HG03520 (cell line): ENCODE measurements around the gene MVB12A.

Source experiments
- ATAC-seq: cut with Tn5 transposase; IDR thresholded peaks from one replicate; pipeline ENCODE4 v1.9.1; 2021; ENCODE audit warnings: mild to moderate bottlenecking, moderate library complexity; ENCODE audit not compliant: unreplicated experiment

Gene MVB12A

DNA sequence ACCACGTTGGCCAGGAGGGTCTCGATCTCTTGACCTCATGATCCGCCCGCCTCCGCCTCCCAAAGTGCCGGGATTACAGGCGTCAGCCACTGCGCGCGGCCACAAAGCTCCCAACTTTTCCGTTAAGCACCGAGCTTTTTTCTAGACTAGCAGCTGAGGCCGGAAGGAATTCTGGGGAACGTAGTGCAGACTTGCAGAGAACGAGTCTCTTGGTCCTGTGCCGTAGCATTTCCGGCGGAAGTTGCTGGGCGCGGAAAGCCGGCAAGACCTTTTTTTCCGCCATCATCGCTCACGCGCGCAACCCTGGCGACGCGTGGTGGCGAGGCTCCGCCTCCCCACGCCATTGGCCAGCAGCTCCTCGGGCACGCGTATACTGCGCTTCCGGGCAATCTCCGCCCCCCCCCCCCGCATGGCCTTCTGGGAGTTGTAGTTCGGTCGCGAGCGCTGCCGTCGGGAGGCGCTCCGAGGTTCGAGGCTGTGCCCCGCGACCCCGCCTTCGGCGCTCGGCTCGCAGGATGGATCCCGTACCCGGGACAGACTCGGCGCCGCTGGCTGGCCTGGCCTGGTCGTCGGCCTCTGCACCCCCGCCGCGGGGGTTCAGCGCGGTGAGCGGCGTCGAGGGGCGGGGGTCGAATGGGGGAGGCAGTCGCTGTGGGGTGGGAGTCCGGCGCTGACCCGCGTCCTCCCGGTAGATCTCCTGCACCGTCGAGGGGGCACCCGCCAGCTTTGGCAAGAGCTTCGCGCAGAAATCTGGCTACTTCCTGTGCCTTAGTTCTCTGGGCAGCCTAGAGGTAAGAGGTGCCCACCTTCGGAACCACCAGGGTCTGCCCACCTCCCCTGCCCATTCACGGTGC, at the start of gene MVB12A:
TSS of gene MVB12A (plus strand) at position 427 of the 854 bp plus-strand sequence. CDS start at position 516, 89 bp downstream.
- ATAC-seq: peak; percentile 83

DNA sequence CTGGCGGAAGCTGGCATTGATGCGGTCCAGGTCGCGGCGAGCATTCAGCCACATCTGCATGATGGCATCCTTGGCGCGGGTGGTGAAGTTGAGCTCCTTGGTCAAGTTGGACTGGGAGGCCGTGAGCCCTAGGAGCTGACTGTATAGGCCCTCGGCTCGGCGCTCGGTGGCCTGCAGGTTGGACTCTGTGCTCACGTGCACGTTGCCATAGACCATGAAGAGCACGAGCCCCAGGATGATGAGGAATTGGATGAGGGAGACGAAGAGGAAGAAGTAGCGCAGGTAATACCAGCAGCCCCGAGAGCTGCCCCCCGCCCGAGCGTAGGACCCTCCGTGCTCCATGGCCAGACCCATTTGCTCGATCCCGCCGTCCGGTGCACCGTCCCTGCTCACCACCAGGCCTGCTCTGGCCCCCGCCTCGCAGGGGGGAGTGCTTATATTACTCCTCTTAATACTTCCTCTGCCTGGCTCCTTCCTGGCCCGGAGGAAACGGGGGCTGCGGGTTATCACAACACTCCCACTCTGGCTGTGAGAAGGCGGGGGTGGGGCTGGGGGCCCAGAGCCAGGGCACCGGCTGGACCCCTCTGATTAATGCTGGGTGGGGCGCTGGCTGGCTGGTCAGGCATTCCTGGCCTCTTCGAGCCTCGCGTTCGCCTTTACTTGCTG, 42.8 kb upstream of the MVB12A start, which contains the start of gene PLVAP:
TSS of gene PLVAP (minus strand) at position 408 of the 666 bp plus-strand sequence. CDS start at position 354, 54 bp downstream.
- ATAC-seq: no peak

DNA sequence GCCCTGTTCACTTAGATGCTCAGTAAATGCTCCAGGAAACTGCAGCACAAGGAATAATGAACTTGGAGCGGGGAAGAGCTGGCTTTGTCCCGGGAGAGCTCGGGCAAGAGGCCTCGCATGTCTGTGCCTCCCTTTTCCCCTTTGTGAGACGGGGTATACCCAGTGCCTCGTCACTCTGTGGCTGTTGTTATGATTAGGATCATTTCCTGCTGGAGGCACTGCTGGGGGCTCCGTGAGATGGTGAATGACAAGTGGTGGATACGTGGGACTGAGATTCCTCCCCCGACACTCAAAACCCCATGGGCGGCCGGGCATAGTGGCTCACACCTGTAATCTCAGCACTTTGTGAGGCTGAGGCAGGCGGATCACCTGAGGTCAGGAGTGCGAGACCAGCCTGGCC, 41.6 kb upstream of the MVB12A start:
- no peak for ATAC-seq

DNA sequence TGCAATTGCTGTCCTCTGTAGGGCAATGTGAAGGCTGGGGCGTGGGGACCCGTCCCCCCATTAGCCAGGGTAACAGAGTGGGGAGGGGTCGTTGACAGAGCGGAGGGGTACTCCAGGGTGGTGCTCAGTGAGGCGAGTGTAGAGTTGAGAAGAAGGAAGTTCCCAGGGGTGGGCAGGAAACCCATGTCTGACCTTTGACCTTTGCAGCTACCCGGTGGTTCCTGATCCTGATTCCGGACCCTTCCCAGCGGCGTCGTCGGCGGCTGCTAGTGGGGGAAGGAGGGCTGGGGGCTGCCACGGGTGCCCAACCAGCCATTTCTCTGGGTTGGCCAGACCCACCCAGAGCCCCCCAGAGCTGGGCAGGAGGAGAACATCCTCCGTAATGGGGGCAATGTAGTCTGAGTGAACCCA, 40.6 kb upstream of the MVB12A start:
- ATAC-seq: no peak

DNA sequence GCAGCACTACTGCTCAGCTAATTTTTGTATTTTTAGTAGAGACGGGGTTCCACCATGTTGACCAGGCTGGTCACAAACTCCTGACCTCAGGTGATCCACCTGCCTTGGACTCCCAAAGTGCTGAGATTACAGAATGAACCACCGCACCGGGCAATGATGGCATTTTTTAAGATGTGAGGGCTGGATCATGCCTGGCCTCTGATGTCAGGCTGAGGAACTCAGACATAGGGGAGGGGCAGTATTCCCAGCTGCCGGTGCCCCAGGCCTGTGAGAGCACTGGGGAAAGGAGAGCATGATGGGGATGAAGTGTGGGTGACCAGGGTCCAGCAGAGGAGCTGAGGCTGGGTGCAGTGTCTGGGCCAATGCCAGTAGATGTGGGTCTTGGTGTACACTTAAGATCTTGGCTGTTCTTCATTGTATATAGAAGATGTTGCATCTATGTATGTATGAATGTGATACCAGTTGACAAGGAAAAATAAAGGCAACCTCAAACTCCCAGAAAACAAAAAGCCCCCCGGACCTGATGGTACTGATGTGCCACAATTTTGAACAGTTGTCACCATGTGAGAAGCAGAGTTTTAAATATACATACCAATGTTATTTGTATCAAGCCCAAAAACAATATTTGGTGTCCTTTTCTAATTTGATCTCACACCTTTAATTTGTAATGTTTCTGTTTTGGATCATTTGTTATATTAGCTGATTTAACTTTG, 39.3 kb upstream of the MVB12A start:
- no peak for ATAC-seq

DNA sequence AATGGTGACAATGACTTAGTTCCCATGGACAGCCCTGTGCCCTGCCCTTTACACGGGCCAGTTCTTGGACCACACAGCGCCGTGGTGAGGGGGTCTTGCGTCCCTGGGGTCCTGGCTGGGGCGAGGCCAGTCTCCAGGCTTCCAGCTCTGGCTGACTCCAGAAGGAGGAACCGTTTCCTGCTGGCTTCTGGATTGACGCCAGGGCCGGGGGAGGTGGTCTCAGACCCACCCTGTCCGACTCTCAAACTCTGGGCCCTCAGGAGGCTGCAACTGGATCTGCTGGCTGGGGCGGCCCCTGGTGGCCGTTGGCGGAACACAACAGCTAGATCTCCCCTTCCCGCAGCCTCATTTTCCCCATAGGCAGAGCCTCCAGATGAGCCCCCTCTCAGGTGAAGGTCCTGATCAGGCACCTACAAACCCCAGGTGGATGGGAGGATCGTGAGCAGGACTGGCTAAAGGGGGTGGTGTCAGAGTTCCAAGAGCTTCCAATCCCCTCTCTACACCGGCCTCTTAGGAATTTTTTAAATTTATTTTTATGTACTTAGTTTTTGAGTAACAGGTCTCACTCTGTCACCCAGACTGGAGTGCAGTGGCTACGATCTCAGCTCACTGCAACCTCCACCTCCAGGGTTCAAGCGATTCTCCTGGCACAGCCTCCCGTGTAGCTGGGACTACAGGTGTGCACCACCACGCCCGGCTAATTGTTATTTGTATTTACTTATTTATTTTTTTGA, 33.8 kb upstream of the MVB12A start:
- ATAC-seq: no peak

DNA sequence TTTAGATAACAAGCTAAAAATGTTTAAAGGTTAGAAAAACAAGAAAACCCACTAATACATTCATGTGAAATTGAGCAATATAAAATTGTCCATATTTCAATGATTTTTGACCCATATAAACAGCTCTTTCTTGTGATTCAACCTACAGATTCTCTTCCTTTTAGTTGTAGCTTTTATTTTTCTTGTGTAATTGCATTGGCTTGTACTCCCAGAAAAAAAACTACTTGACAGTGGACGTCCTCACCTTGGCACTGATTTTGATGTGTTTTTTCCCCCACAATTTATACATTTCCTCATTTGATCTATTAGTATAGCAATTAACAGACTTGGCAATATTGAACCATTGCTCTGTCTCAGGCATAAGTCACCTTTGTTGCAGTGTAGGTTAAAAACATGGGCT, 30.6 kb upstream of the MVB12A start:
- ATAC-seq: no peak

DNA sequence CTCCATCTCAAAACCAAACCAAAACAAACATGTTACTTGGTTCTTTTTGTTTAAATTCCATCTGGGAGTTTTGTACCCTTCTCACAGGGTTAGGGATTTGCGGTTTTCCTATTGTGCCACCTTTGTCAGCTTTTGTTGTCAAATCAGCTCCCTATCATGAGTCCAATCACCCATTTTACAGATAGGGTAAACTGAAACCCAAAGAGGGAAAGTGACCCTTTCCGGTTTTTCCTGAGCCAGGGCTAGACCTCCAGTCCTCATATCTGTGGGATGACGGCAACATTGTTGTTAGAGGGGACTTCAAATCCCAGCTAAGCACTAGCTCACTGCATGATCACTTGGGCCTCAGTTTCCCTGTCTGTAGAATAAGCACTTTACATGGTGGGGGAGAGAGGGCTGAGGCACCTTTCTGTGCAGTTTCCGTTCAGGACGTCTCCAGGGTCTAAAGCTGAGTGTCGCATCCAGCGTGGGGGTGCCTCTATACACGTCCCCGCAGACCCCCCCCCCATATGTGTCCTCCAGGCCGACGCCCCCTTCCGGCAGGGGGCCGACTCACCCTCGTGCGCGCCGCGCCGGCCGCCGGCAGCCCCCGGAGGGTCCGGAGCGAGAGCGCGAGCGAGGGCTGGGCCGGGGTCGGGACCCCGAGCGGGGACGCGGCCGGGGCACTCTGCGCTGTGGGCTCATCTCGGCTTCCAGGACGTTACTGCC, 29.7 kb upstream of the MVB12A start:
- ATAC-seq: no peak

DNA sequence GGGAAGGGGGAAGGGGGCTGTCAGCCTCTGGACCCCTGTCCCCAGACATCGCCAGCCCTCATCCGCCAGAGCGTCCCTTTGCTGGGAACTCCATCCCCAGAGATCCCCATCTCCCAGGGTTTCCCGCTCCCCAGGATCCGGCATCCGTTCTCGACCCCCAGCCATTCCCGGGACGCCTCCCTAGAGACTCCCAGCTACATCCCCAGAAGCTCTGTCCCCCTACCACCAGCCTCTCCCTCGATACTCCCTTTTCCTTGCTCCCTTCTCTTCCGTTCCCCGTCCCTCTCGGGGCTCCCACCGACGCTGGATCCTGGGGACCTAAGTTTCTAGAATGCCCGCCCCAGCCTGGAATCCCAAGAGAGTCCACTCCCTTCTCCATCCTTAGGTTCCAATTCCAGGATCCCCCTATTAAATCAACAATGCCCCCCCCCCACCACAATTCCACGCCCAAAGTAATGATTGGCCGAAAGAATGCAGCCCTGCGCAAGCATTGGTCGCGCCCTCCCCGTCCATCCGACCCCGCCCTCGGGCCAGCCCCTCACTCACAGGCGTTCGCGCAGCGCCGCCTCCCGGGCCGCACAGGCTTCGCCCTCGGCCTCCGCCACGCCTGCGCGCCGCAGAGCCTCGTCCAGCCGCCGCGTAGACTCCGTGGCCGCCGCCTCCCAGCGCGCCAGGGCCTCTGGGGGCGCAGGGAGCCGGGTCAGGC, 29.0 kb upstream of the MVB12A start:
- ATAC-seq: peak; percentile 67

DNA sequence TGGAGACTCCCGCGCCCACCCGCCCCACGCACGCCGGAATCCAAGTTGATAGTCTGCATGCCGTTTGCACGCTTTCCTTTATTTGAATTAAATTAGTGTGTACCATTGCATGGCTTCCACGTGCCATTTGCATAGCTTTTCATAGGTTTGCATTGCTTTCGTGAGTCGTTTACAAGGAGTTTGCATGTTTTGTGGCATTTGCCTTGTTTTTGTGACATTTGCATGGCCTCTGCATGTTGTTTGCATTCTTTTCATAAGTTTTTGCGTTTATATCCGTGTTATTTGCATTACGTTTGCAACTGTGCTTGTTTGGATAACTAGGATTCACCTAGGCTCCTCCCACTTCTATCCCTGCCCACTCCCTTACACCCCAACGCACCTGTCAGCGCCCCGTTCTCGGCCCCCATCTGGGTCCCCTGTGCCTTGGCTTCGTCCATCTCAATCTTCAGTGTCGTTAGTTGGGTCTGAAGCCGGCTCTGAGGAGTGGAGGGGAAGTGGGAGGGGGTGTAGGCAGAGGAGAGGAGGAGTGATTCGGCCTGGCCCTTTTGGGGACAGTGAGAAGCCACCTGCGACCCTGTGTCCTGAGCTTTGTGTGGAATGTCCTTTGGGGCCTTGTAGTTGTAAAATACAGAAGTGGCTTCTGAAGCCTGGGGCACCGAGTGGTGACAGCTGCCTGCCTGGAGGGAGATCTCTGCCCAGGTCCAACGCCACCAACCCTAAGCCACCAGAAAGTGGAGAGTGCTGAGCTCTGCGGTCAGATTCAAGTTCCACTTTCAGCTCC, 28.3 kb upstream of the MVB12A start:
- ATAC-seq: no peak

DNA sequence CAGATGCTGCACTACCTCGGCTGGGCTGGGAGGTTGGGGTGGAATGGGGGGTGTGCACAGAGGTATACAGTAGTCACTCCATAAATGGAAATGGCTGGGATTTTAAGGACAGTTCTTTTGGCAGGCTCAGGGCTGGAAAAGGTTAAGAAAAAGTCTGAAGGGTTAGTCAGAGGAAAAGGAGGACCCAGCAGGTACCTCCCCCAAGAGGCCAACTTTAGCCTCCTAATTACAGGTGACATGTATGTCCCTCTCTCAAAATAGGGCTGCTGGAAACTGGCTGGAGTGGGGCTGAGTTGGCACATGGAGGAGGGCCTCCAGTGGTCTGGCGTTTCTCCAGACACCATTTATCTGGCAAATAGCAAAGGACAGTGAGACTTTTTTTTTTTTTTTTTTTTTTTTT, 26.8 kb upstream of the MVB12A start:
- ATAC-seq: no peak

DNA sequence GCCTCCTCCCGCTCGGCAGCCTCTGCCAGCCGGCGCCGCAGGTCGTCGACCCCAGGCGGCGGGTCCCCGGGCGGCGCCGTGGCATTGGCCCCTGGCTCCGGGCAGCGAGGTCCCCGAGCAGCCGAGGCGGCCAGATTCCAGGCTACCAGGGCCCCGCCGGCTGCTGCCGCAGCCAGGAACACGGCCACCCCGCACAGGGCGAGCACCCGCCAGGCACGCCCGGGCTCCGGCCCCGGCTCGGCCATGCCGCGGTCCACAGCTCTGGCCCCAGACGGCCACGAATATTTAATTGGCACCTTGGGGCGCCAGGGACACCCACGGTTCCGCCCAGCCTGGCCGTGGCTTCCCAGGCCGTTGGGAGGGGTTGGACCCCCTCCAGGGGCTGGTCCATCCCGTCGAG, 25.9 kb upstream of the MVB12A start, which contains the start of gene CCDC194:
TSS of gene CCDC194 (minus strand) at position 283 of the 400 bp plus-strand sequence. CDS start at position 245, 38 bp downstream.
- no peak for ATAC-seq

DNA sequence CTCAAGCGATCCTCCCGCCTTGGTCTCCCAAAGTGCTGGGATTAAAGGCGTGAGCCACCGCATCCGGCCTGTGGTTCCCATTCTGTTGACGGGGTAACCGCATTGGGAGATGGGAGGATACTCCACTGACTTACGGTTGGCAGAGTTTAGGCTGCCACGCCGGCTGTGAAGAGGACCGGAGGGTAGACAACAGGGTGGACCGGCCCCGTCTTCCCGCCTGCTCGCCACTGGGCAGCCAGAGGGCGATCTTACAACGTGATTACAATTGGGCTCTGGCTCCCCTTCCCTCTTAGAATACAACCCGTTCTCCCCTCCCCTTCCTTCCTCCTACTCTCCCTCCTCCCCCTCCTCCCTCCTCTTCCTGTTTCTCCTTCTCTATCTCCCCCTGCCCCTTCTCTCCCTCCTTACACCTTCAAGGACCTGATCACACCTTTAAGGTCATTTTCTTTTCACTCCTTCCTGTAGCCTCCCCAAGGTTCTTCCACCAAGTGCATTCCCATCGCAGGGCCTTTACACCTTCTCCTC, 24.9 kb upstream of the MVB12A start:
- ATAC-seq: no peak

DNA sequence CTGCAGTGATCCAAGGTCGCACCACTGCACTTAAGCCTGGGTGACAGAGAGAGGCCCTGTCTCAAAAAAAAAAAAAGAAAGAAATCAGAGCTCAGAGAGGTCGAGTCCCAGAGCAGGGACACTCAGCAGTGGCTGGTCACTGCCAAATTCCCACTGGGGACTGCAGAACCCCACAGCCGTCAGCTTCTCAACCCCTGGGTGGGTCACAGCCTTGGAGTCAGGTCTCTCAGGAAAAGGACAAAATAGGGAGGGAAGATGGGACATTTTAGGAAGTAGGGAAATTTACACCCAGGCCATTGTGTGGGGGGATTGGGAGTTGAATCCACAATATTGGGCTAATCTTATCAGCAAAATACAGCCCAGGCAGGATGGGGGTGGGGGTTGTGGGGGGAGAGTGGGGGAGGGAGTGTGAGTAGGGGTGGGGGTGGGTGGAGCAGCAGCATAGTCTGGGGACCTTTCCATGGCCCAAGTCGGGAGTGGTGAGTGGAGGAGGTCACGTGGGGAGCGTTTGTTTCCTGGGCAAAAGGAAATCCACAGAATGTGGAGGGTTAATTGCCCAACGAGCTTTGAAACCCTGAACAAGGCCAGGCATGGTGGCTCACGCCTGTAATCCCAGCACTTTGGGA, 20.8 kb upstream of the MVB12A start:
- no peak for ATAC-seq

DNA sequence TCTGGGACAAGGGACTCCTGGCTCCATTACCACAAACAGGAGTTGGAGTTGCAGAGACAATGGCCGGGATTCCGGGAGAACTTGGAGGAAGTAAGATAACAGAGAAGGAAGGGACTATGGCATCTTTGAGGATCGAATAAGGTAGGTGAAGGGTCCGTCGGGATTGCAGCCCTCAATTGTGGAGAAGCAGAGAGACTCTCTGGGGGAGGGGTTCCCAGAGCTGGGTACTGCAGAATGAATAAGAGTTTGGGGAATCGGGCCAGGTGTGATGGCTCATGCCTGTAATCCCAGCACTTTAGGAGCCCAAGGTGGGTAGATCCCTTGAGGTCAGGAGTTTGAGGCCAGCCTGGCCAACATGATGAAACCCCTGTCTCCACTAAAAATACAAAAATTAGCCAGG, 18.2 kb upstream of the MVB12A start:
- no peak for ATAC-seq

DNA sequence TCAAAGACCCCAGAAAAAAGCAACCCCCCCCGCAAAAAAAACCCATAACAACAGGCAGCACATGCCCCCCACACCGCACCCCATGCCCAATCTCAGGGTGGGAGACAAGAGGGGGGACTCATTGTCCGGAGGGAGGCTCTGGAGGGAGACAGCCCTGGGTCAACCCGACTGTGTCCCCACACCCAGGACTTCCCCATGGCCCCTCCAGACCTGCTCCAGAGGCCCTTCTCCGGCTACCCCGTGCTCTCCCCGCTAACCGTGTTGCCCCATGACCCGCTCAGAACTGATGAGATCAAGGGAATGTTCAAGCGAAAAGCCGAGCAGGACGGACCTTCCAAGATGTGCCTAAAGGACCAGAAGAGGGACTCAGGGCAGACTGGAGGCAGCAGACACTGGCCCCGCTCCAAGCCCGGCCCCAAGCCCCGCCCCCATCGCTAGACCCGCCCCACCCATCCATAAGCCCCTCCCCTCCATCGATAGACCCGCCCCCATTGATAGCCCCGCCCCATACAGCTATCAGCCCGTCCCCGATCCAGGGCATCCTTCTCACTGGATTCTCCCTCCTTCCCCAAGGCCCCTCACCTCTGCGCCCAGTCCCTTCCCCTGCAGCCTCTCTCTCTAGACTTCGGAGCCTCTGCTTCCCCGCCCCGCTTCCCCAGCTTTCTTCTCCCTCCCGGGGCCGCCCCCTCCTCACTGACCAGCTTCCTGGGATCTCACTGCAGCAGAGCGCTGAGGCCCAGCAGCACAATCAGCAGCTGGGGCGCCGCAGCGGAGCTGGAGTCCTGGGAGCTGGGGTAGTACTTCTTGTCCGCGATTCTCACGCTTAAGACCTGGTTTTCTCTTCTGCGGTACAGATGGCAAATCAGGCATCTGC, 16.6 kb upstream of the MVB12A start:
- no peak for ATAC-seq

DNA sequence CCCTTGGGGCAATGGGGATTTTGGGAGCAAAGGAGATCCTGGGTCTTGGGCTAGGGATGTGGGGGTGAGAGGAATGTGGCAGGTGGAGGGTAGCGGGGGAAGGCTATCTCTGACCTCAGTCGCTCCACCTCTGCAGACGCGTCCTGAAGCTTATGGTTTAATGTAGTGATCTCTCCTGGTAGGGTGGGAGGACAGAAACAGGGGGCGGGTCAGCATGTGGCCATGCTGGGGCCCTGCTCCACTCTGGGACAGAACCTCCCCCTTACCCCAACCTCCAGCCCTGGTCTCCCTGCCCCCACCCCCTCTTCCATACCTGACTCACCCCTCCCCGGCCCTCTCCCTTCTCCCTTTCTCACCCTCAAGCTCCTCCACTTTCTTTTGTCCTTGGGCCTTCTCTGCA, 15.8 kb upstream of the MVB12A start:
- ATAC-seq: no peak
